Neuronal stem cell (in vitro differentiated cells): Measurements from ENCODE around the gene KAZN.
A peak's percentile ranks its signal among the peaks of the same experiment; 100 is the strongest.

Experiments used
- DNase-seq: peaks from one replicate; pipeline ENCODE4 v3.0.0-alpha.2; 2013; ENCODE audit warnings: low spot score
- H2AFZ ChIP-seq: one replicate; pipeline ENCODE4 v1.6.1; 2013; ENCODE audit warnings: mild to moderate bottlenecking, low read length, inconsistent platforms
- H2AK5ac ChIP-seq: 2 replicates; pipeline ENCODE4 v1.6.1; 2013; ENCODE audit warnings: low read depth, mild to moderate bottlenecking, inconsistent platforms, low read length, moderate library complexity, mixed read lengths
- H2BK120ac ChIP-seq: 2 replicates; pipeline ENCODE4 v1.6.1; 2013; ENCODE audit warnings: low read depth, mild to moderate bottlenecking, inconsistent platforms, low read length, moderate library complexity, mixed read lengths
- H2BK12ac ChIP-seq: one replicate; pipeline ENCODE4 v1.6.1; 2013; ENCODE audit warnings: low read length, inconsistent platforms
- H2BK15ac ChIP-seq: 2 replicates; pipeline ENCODE4 v1.6.1; 2013; ENCODE audit warnings: mild to moderate bottlenecking, low read length, inconsistent platforms, mixed read lengths
- H2BK5ac ChIP-seq: one replicate; pipeline ENCODE4 v1.6.1; 2013; ENCODE audit warnings: inconsistent platforms, mild to moderate bottlenecking, low read length, moderate library complexity
- H3K14ac ChIP-seq: one replicate; pipeline ENCODE4 v1.6.1; 2013; ENCODE audit warnings: low read length, inconsistent platforms
- H3K18ac ChIP-seq: 2 replicates; pipeline ENCODE4 v1.6.1; 2013; ENCODE audit warnings: low read length, inconsistent platforms
- H3K23ac ChIP-seq: 2 replicates; pipeline ENCODE4 v1.6.1; 2013; ENCODE audit warnings: low read depth, mild to moderate bottlenecking, mixed read lengths, low read length, inconsistent platforms; ENCODE audit not compliant: poor library complexity
- H3K27ac ChIP-seq: replicated peaks from 3 replicates; pipeline ENCODE4 v1.5.1; 2013; ENCODE audit warnings: low read length, inconsistent platforms
- H3K27me3 ChIP-seq, 3 experiments: 2 replicates each; pipeline ENCODE4 v1.6.1; 2013; ENCODE audit warnings: low read length in 3 of 3, mild to moderate bottlenecking in 2 of 3, inconsistent platforms in 1 of 3, low read depth in 1 of 3, mixed read lengths in 1 of 3, moderate library complexity in 1 of 3; ENCODE audit not compliant: control insufficient read depth in 3 of 3, insufficient read depth in 3 of 3
- H3K36me3 ChIP-seq, 2 donors: replicated peaks in 1 of 2; 2 replicates each; pipeline ENCODE4 v1.6.1; 2013; ENCODE audit warnings: low read length in 2 of 2; ENCODE audit not compliant: control insufficient read depth in 2 of 2, insufficient read depth in 2 of 2
- H3K4ac ChIP-seq: 2 replicates; pipeline ENCODE4 v1.6.1; 2013; ENCODE audit warnings: inconsistent platforms, mild to moderate bottlenecking, low read length, moderate library complexity
- H3K4me1 ChIP-seq, 2 donors: 1 replicate in 1 of 2; 2 replicates in 1 of 2; pipeline ENCODE4 v1.6.1; 2013; ENCODE audit warnings: low read length in 2 of 2, low read depth in 1 of 2; ENCODE audit not compliant: control insufficient read depth in 2 of 2, insufficient read depth in 1 of 2
- H3K4me2 ChIP-seq: one replicate; pipeline ENCODE4 v1.6.1; 2013; ENCODE audit warnings: mild to moderate bottlenecking, low read length, inconsistent platforms; ENCODE audit not compliant: insufficient read depth, poor library complexity, severe bottlenecking
- H3K4me3 ChIP-seq, 2 donors: 2 replicates each; pipeline ENCODE4 v1.5.1; 2013; ENCODE audit warnings: low read length in 2 of 2, mild to moderate bottlenecking in 2 of 2, inconsistent platforms in 1 of 2, moderate library complexity in 1 of 2
- H3K79me1 ChIP-seq: one replicate; pipeline ENCODE4 v1.6.1; 2013; ENCODE audit warnings: low read depth, mild to moderate bottlenecking, inconsistent platforms, low read length, moderate library complexity
- H3K9ac ChIP-seq: one replicate; pipeline ENCODE4 v1.6.1; 2013; ENCODE audit warnings: mild to moderate bottlenecking, low read depth, low read length, inconsistent platforms; ENCODE audit not compliant: poor library complexity
- H3K9me3 ChIP-seq, 2 donors: replicated peaks in 1 of 2; 2 replicates each; pipeline versions ENCODE3 to v1.6.1; 2013; ENCODE audit warnings: low read length in 2 of 2, mild to moderate bottlenecking in 2 of 2, inconsistent platforms in 1 of 2, low read depth in 1 of 2, mixed read lengths in 1 of 2, moderate library complexity in 1 of 2; ENCODE audit not compliant: control insufficient read depth in 2 of 2, insufficient read depth in 1 of 2
- H4K8ac ChIP-seq: one replicate; pipeline ENCODE4 v1.6.1; 2013; ENCODE audit warnings: low read depth, mild to moderate bottlenecking, inconsistent platforms, low read length, moderate library complexity
- H4K91ac ChIP-seq: one replicate; pipeline ENCODE4 v1.6.1; 2013; ENCODE audit warnings: low read length, low read depth, mild to moderate bottlenecking, inconsistent platforms; ENCODE audit not compliant: poor library complexity
- WGBS, 2 donors: extraction: QIAGEN DNeasy Blood & Tissue Kit; methylation state at CpG; one replicate each; pipeline ENCODE4 v1.1.7; 2013; ENCODE audit warnings: missing lambda C conversion rate in 2 of 2, mixed read lengths in 1 of 2; ENCODE audit not compliant: insufficient read length in 2 of 2, insufficient replicate concordance in 1 of 2; ENCODE audit errors: extremely low coverage in 2 of 2; 5-methylcytosine and 5-hydroxymethylcytosine counted together

KAZN gene

DNA sequence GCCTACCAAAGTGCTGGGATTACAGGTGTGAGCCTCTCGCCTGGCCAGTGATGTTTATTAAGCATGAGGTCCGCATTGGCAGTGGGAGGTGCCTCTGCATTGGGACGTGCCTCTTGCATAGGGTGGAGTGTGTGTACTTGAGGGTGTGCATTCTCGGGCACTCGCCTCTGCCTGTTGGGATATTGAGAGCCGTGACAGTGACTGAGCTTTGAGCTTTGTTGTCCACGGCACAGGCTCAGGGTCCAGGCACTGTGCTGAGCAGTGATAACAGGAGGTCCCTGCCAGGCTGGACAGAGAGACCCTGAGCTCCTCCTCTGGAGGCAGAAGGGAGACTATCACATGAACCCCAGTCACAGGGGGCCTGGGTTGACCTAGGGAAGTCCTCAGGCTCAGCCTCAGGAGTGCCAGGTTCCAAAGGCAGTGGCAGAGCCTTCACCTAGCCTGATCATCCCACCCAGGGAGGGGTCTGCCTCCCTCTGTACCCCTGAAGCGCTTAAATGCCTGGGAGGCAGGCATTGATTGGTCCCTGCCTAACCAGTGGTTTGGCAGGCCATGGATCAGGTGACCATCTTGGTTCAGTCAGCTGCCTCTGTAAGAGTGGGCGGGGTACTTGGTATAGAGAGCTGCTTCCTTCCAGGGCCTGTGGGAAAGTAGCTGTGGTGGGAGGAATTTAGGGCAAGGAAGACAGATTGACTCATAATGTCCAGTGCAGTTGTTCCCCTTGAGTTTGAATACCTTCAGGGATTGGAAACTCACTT lies 341.2 kb downstream of the KAZN start:
- Histone ChIP-seq H3K4ac (no peak overlapping the region), H2BK120ac (no peak overlapping the region), H4K91ac (no peak overlapping the region), H2AK5ac (no peak overlapping the region), H3K9ac (no peak overlapping the region), H3K79me1 (no peaks in the 10 kb centered on the region), H3K4me2 (no peak overlapping the region), H4K8ac (no peak overlapping the region), H2BK12ac (no peak overlapping the region), H3K4me1 (peaks cover 26 to 28% of the 10 kb centered on the region in 2 donors), H3K18ac (no peak overlapping the region), H3K27me3 (no peaks in the 10 kb centered on the region), H2BK5ac (peak overlapping the region; percentile 15), H3K4me3 (no peak overlapping the region), H3K23ac (no peak overlapping the region), H2AFZ (no peak overlapping the region), H3K14ac (no peak overlapping the region), H3K36me3 (no peaks in the 10 kb centered on the region), H2BK15ac (no peak overlapping the region), H3K27ac (no peak overlapping the region), H3K9me3 (no peaks in the 10 kb centered on the region)
- no peak for DNase-seq
- no CpG with 5 or more reads among the region's 9 CpGs for WGBS, 2 donors

DNA sequence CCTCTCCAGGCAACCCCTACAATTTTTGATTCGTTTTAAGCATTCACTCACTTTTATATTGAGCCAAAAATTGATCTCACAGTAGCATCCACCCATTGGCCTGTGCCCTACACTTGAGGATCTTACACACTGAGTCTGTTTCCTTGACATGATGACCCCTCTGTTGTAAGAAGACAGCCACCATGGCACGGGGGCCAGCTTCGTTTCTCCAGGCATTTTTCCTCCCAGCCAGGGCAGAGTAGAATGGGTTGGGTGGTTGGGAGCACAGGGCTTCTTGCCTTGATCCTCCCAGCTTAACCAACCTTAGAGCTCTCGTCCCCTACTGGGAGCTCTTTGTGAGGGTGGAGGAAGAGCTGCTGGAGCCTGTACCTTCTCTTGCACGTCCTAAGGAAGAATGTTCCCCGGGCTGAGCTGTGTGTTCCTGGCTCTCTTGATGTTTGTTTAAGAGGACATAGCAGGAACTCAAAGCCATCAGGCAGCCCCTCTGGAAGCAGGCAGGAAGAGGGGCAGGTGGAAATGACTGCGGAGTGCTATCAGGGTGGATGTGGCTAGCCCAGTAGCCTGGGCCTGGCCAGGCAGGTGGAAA lies 341.9 kb downstream of the KAZN start:
- Histone ChIP-seq H3K4me2 (no peak overlapping the region), H3K27ac (no peak overlapping the region), H3K9ac (no peak overlapping the region)

DNA sequence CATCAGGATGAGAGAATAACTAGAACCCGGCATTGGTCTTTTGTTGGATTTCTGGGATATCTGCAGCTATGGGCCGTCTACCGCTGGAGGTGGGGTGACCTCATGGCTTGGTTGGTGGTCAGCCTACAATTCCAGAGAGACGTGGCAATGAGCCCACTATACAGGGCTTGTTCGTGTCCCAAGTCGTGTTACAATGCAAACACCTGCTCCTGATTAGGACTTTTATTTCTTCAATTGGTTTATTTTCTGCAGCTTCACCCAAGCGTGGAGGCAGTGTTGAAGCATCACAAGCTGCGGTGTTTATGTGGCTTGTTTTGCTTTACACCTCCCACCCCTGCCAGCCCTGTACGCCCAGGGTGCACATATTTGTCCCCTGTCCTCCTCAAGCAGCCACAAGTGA lies 343.4 kb downstream of the KAZN start:
- H2AK5ac ChIP-seq = no peak overlapping the region

More for the DNA sequence above, 341.9 kb downstream of the KAZN start:
- no peak overlapping the region for H2BK120ac ChIP-seq
- H3K18ac ChIP-seq = no peak overlapping the region
- H3K4ac ChIP-seq = no peak overlapping the region
- H3K27me3 ChIP-seq = no peaks in the 10 kb centered on the region
- no peaks in the 10 kb centered on the region for H3K36me3 ChIP-seq
- no peak overlapping the region for H3K23ac ChIP-seq
- no peak overlapping the region for H2BK5ac ChIP-seq
- H3K9me3 ChIP-seq = no peaks in the 10 kb centered on the region
- no peak overlapping the region for H3K4me3 ChIP-seq
- H4K91ac ChIP-seq = no peak overlapping the region
- no peak overlapping the region for H2AFZ ChIP-seq
- H4K8ac ChIP-seq = no peak overlapping the region
- DNase-seq = no peak
- H3K79me1 ChIP-seq = peaks cover 2% of the 10 kb centered on the region
- H3K4me1 ChIP-seq = peaks cover 32 to 34% of the 10 kb centered on the region in 2 donors
- no CpG with 5 or more reads among the region's 7 CpGs for WGBS, 2 donors
- H2AK5ac ChIP-seq = no peak overlapping the region
- no peak overlapping the region for H3K14ac ChIP-seq
- no peak overlapping the region for H2BK12ac ChIP-seq
- no peak overlapping the region for H2BK15ac ChIP-seq

DNA sequence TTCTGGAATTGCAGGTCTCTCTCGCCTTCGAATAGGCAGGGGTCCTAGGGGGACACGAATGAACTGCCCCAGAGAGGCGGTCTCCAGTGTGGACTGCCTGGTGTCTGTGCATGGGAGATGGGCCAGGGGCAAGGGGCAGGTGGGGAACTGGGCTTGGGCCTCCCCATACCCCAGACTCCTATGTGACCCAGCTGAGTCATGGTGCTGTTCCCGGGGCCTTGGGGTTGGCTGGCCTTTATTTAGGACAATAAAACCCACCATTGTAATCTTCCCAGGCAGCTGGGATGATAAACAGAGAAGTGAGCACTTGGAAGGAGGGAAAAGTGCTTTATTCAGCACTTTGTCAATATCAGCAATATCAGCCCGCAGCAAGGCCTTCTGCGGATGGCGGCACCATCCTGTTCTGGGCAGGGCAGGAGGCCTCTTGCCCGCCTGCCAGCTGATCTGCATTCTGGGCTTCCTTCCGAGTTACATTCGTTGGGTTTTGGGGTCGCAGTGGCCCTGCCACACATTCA lies 346.0 kb downstream of the KAZN start:
- no peak for DNase-seq
- H2BK15ac ChIP-seq = peak overlapping the region; percentile 7
- no CpG with 5 or more reads among the region's 12 CpGs for WGBS, 2 donors
- peak overlapping the region; percentile 94 for H3K18ac ChIP-seq
- no peak overlapping the region for H4K91ac ChIP-seq
- no peak overlapping the region for H3K4ac ChIP-seq
- no peak overlapping the region for H2BK5ac ChIP-seq
- no peaks in the 10 kb centered on the region for H3K36me3 ChIP-seq
- no peaks in the 10 kb centered on the region for H3K9me3 ChIP-seq
- H3K4me2 ChIP-seq = no peak overlapping the region
- H2AK5ac ChIP-seq = peak overlapping the region; percentile 99
- peak overlapping the region; percentile 38 for H3K9ac ChIP-seq
- H3K4me1 ChIP-seq = peaks cover 32 to 48% of the 10 kb centered on the region in 2 donors
- peak overlapping the region; percentile 54 for H3K27ac ChIP-seq
- H3K27me3 ChIP-seq = no peaks in the 10 kb centered on the region
- peaks cover 5% of the 10 kb centered on the region for H3K79me1 ChIP-seq
- no peak overlapping the region for H3K14ac ChIP-seq
- no peak overlapping the region for H2AFZ ChIP-seq
- H3K23ac ChIP-seq = peak overlapping the region; percentile 12
- no peak overlapping the region for H3K4me3 ChIP-seq
- no peak overlapping the region for H2BK120ac ChIP-seq
- no peak overlapping the region for H2BK12ac ChIP-seq
- no peak overlapping the region for H4K8ac ChIP-seq

More for the DNA sequence above, 343.4 kb downstream of the KAZN start:
- no CpG with 5 or more reads among the region's 9 CpGs for WGBS, 2 donors
- peaks cover 2% of the 10 kb centered on the region for H3K79me1 ChIP-seq
- no peak for DNase-seq
- peaks cover 32 to 41% of the 10 kb centered on the region in 2 donors for H3K4me1 ChIP-seq
- no peak overlapping the region for H3K14ac ChIP-seq
- no peak overlapping the region for H3K4me2 ChIP-seq
- no peak overlapping the region for H2BK12ac ChIP-seq
- no peak overlapping the region for H2BK5ac ChIP-seq
- no peak overlapping the region for H3K27ac ChIP-seq
- no peak overlapping the region for H4K8ac ChIP-seq
- H2BK120ac ChIP-seq = no peak overlapping the region
- no peak overlapping the region for H4K91ac ChIP-seq
- no peaks in the 10 kb centered on the region for H3K27me3 ChIP-seq
- no peak overlapping the region for H2BK15ac ChIP-seq
- H2AFZ ChIP-seq = no peak overlapping the region
- H3K4ac ChIP-seq = no peak overlapping the region
- H3K36me3 ChIP-seq = no peaks in the 10 kb centered on the region
- H3K9me3 ChIP-seq = no peaks in the 10 kb centered on the region
- H3K9ac ChIP-seq = no peak overlapping the region
- no peak overlapping the region for H3K18ac ChIP-seq
- no peak overlapping the region for H3K23ac ChIP-seq
- H3K4me3 ChIP-seq = no peak overlapping the region
